ENCODE results near the gene PLEKHH3. TPM values are rescaled to one million over a fixed set of nuclear protein-coding genes. Genes with fewer than 3 reads are reported as not detected.

Gene PLEKHH3
- polyA plus RNA-seq, 1 of the 3 experiments (the other 2 are of a cell fraction), result 12.8 TPM

GRCh38 chr17:42725143-42725542 is 48.3 kb upstream of the PLEKHH3 start:
- Histone ChIP-seq H3K9me3 (no peaks in the 10 kb centered on the region), H4K20me1 (ENCODE audit: insufficient read depth) (no peaks in the 10 kb centered on the region), H3K9me2 (no peaks in the 10 kb centered on the region), H3F3A (replicated peaks; ENCODE audit: insufficient read depth) (peaks cover 7% of the 10 kb centered on the region), H3K27ac (ENCODE audit: low read depth in 2 of 2, low read length in 1 of 2) (no peak overlapping the region), H3K27me3 (ENCODE audit: insufficient read depth) (no peaks in the 10 kb centered on the region), H3K9ac (no peak overlapping the region), H3K36me3 (replicated peaks in 1 of 2; ENCODE audit: control insufficient read depth in 1 of 2, insufficient read depth in 2 of 2, low read length in 1 of 2) (peaks cover 23 to 41% of the 10 kb centered on the region in 2 experiments), H3K4me2 (no peak overlapping the region), H3K4me1 (ENCODE audit: control insufficient read depth in 1 of 2, insufficient read depth in 2 of 2, low read depth in 1 of 2, low read length in 1 of 2) (no peaks in the 10 kb centered on the region), H3K79me2 (ENCODE audit: insufficient read depth) (no peaks in the 10 kb centered on the region), H3K4me3 (ENCODE audit: low read depth in 2 of 2, low read length in 1 of 2) (no peak overlapping the region), H2AFZ (ENCODE audit: low read depth) (no peak overlapping the region)
- TF ChIP-seq CTCF (IDR thresholded peaks at IDR 0.05), result no peak
- no peak for TF ChIP-seq POLR2AphosphoS5 (IDR thresholded peaks at IDR 0.05; ENCODE audit: low read depth, low read length)
- TF ChIP-seq JUND (IDR thresholded peaks at IDR 0.05), result no peak
- TF ChIP-seq RFX5 (IDR thresholded peaks at IDR 0.05; ENCODE audit: low read length), result no peak
- no peak for TF ChIP-seq RXRA (IDR thresholded peaks at IDR 0.05; ENCODE audit: borderline replicate concordance, low read depth)
- TF ChIP-seq FOSL2 (IDR thresholded peaks at IDR 0.05; ENCODE audit: borderline replicate concordance, low read depth), result no peak
- no peak for TF ChIP-seq FOXJ3 (CRISPR knock-in tag; IDR thresholded peaks at IDR 0.05)
- TF ChIP-seq, protein P1, sequence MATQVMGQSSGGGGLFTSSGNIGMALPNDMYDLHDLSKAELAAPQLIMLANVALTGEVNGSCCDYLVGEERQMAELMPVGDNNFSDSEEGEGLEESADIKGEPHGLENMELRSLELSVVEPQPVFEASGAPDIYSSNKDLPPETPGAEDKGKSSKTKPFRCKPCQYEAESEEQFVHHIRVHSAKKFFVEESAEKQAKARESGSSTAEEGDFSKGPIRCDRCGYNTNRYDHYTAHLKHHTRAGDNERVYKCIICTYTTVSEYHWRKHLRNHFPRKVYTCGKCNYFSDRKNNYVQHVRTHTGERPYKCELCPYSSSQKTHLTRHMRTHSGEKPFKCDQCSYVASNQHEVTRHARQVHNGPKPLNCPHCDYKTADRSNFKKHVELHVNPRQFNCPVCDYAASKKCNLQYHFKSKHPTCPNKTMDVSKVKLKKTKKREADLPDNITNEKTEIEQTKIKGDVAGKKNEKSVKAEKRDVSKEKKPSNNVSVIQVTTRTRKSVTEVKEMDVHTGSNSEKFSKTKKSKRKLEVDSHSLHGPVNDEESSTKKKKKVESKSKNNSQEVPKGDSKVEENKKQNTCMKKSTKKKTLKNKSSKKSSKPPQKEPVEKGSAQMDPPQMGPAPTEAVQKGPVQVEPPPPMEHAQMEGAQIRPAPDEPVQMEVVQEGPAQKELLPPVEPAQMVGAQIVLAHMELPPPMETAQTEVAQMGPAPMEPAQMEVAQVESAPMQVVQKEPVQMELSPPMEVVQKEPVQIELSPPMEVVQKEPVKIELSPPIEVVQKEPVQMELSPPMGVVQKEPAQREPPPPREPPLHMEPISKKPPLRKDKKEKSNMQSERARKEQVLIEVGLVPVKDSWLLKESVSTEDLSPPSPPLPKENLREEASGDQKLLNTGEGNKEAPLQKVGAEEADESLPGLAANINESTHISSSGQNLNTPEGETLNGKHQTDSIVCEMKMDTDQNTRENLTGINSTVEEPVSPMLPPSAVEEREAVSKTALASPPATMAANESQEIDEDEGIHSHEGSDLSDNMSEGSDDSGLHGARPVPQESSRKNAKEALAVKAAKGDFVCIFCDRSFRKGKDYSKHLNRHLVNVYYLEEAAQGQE (IDR thresholded peaks at IDR 0.05; ENCODE audit: low read depth, low read length), result no peak
- TF ChIP-seq EP300 (IDR thresholded peaks at IDR 0.05; ENCODE audit: borderline replicate concordance in 1 of 2, low read depth in 1 of 2, low read length in 1 of 2), result no peak
- no peak for TF ChIP-seq SIN3A (IDR thresholded peaks at IDR 0.05; ENCODE audit: borderline replicate concordance, low read depth, low read length)
- no peak for TF ChIP-seq MXI1 (IDR thresholded peaks at IDR 0.05; ENCODE audit: low read depth, low read length)
- TF ChIP-seq CHD2 (IDR thresholded peaks at IDR 0.05; ENCODE audit: low read length, partially characterized antibody), result no peak
- TF ChIP-seq FOXM1 (IDR thresholded peaks at IDR 0.05; ENCODE audit: low read depth), result no peak
- TF ChIP-seq, protein P2, sequence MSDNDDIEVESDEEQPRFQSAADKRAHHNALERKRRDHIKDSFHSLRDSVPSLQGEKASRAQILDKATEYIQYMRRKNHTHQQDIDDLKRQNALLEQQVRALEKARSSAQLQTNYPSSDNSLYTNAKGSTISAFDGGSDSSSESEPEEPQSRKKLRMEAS (IDR thresholded peaks at IDR 0.05; ENCODE audit: low read depth), result no peak
- no peak for TF ChIP-seq MEF2A (IDR thresholded peaks at IDR 0.05; ENCODE audit: borderline replicate concordance, low read depth)
- TF ChIP-seq GABPA (IDR thresholded peaks at IDR 0.05; ENCODE audit: low read depth), result no peak
- no peak for TF ChIP-seq ELF1 (IDR thresholded peaks at IDR 0.05)
- TF ChIP-seq RAD21 (IDR thresholded peaks at IDR 0.05; ENCODE audit: low read length), result no peak
- ChIA-PET POLR2A (interaction anchor here (1.0 kb wide), 1 partner anchor 35 kb away, joined by 4 read pairs; the partner anchor contains the start of gene RAMP2), CTCF (interaction anchor here (0.6 to 4.1 kb wide), 5 partner anchors 37 to 212 kb away, joined by 3 to 41 read pairs (median 3); partner anchors contain the start of genes PSMC3IP and RAMP2)
- DNase-seq, result no peak
- WGBS (ENCODE audit: low lambda C conversion rate), result over 99% methylated on average over 6 of the region's 6 CpGs
